Measurements from ENCODE around the gene F2R.

The F2R gene

DNA sequence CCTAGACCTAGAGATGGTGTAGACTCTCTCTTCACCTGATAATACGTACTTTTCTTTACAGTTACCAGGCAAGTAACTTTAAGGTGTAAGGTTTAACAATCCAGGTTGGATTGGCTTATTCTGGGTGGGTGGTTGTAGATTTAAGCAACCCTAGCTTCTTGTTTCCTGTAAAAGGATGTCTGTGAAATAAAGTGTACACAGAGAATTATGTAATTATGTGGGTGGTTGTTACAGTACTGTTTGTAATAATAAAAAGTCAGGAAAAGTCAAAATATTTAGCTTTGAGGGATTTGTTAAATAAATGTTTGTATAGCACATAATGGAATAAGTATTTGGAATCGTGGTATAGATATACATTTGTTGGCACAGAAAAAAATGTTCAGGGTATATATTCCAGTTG is 43.7 kb upstream of the F2R start:
- no peak overlapping the region for H3K27ac ChIP-seq (ENCODE audit: low read length)
- no peak overlapping the region for H3K4me2 ChIP-seq (ENCODE audit: low read length)
- H3K27me3 ChIP-seq (ENCODE audit: low read depth, low read length), result no peaks in the 10 kb centered on the region
- H2AFZ ChIP-seq (ENCODE audit: low read depth, low read length), result no peak overlapping the region
- H3K9me3 ChIP-seq (ENCODE audit: insufficient read depth, low read length), result no peaks in the 10 kb centered on the region
- no peaks in the 10 kb centered on the region for H3K36me3 ChIP-seq (replicated peaks; ENCODE audit: low read depth, low read length)
- H4K20me1 ChIP-seq (ENCODE audit: insufficient read depth, low read length), result no peaks in the 10 kb centered on the region
- no peak overlapping the region for H3K4me3 ChIP-seq (ENCODE audit: low read length)
- no peak overlapping the region for H3K9ac ChIP-seq (ENCODE audit: low read length)
- no peaks in the 10 kb centered on the region for H3K79me2 ChIP-seq (ENCODE audit: low read length)
- TF ChIP-seq EZH2phosphoT487 (IDR thresholded peaks at IDR 0.05; ENCODE audit: low read depth), result no peak
- TF ChIP-seq, protein P1, sequence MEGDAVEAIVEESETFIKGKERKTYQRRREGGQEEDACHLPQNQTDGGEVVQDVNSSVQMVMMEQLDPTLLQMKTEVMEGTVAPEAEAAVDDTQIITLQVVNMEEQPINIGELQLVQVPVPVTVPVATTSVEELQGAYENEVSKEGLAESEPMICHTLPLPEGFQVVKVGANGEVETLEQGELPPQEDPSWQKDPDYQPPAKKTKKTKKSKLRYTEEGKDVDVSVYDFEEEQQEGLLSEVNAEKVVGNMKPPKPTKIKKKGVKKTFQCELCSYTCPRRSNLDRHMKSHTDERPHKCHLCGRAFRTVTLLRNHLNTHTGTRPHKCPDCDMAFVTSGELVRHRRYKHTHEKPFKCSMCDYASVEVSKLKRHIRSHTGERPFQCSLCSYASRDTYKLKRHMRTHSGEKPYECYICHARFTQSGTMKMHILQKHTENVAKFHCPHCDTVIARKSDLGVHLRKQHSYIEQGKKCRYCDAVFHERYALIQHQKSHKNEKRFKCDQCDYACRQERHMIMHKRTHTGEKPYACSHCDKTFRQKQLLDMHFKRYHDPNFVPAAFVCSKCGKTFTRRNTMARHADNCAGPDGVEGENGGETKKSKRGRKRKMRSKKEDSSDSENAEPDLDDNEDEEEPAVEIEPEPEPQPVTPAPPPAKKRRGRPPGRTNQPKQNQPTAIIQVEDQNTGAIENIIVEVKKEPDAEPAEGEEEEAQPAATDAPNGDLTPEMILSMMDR (IDR thresholded peaks at IDR 0.05; ENCODE audit: low read depth, low read length), result no peak
- H3K4me1 ChIP-seq (ENCODE audit: low read length), result no peaks in the 10 kb centered on the region

DNA sequence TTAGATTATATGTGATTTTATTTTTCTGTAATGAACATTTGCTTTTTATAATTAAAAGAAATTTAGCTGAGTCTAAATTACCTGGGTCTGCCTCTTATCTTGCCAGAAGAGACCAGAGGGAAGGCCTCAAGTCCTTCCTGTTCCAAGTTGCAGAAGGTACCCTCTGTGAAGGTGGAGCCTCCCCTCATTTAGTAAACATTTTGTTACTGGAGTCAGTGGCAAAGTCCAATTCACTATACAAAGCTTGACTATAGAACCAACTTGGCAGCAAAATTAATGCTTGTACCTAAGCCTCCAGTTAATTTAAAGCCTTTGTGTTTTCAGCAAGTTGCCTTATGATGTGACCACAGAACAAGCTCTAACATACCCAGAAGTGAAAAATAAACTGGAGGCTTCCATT is 42.8 kb upstream of the F2R start:
- Histone ChIP-seq H3K27me3 (ENCODE audit: low read depth, low read length) (no peaks in the 10 kb centered on the region), H4K20me1 (ENCODE audit: insufficient read depth, low read length) (no peaks in the 10 kb centered on the region)
- TF ChIP-seq, protein P1 (IDR thresholded peaks at IDR 0.05; ENCODE audit: low read depth, low read length), result no peak
- TF ChIP-seq EZH2phosphoT487 (IDR thresholded peaks at IDR 0.05; ENCODE audit: low read depth), result no peak

DNA sequence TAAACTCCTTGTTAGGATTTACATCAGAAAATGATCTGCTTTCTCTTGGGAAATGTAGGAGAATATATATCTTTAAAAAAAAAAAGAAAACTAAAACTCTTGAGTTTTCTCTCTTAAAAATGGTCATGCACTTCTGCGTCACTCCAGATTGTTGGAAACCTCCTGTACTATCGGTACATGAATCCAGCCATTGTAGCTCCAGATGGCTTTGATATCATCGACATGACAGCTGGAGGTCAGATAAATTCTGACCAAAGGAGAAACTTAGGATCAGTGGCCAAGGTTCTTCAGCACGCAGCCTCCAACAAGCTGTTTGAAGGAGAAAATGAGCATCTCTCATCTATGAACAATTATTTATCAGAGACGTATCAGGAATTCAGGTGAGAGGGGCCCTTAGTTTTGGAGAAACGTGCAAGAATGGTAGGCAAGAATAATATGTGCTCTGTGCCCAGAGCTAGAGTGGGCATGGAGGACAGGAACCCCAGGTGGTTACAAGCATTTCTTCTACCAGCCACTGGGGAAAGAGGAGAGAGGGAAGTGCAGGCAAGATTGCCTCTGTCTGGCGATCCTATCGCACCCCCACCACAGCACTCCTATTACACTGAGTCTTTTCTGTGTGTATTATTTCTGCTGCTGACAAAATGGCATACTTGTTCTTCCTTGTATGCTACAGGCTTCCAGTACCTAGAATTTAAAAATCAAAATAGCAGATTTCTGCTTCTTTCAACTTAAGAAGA is 41.4 kb upstream of the F2R start:
- H3K9ac ChIP-seq (ENCODE audit: low read length), result no peak overlapping the region
- H4K20me1 ChIP-seq (ENCODE audit: insufficient read depth, low read length), result no peaks in the 10 kb centered on the region
- H3K4me1 ChIP-seq (ENCODE audit: low read length), result peaks cover 13% of the 10 kb centered on the region
- no peaks in the 10 kb centered on the region for H3K36me3 ChIP-seq (replicated peaks; ENCODE audit: low read depth, low read length)
- no peaks in the 10 kb centered on the region for H3K9me3 ChIP-seq (ENCODE audit: insufficient read depth, low read length)
- H3K4me2 ChIP-seq (ENCODE audit: low read length), result no peak overlapping the region
- TF ChIP-seq, protein P1 (IDR thresholded peaks at IDR 0.05; ENCODE audit: low read depth, low read length), result no peak
- no peak for TF ChIP-seq EZH2phosphoT487 (IDR thresholded peaks at IDR 0.05; ENCODE audit: low read depth)
- H2AFZ ChIP-seq (ENCODE audit: low read depth, low read length), result no peak overlapping the region
- no peak overlapping the region for H3K4me3 ChIP-seq (ENCODE audit: low read length)
- no peak overlapping the region for H3K27ac ChIP-seq (ENCODE audit: low read length)
- no peaks in the 10 kb centered on the region for H3K79me2 ChIP-seq (ENCODE audit: low read length)
- no peaks in the 10 kb centered on the region for H3K27me3 ChIP-seq (ENCODE audit: low read depth, low read length)

More for the DNA sequence above, 42.8 kb upstream of the F2R start:
- Histone ChIP-seq H3K9me3 (ENCODE audit: insufficient read depth, low read length) (no peaks in the 10 kb centered on the region), H3K36me3 (replicated peaks; ENCODE audit: low read depth, low read length) (no peaks in the 10 kb centered on the region), H3K4me3 (ENCODE audit: low read length) (no peak overlapping the region), H2AFZ (ENCODE audit: low read depth, low read length) (no peak overlapping the region), H3K9ac (ENCODE audit: low read length) (no peak overlapping the region), H3K27ac (ENCODE audit: low read length) (no peak overlapping the region), H3K4me2 (ENCODE audit: low read length) (no peak overlapping the region), H3K4me1 (ENCODE audit: low read length) (peaks cover 3% of the 10 kb centered on the region), H3K79me2 (ENCODE audit: low read length) (no peaks in the 10 kb centered on the region)

DNA sequence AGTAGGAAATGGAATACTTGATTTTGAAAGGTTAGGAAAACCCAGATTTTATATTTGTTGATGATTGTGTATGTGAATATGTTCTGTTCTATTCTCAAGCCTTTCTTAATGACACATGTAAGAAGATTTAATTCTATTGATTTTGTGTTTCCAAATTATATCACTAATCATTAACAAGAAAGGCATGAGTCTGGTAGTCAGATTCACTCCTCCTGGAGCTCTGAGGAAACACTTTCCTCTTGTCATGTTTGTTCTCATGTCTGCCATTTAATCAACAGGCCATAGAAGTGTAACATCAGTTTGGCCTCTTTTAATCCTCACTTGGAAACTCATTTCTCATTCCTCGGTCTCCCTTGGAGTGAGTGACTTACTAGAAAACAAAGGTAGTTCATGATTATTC is 40.6 kb upstream of the F2R start:
- Histone ChIP-seq H2AFZ (ENCODE audit: low read depth, low read length) (no peak overlapping the region), H3K27me3 (ENCODE audit: low read depth, low read length) (no peaks in the 10 kb centered on the region), H3K4me3 (ENCODE audit: low read length) (no peak overlapping the region), H3K9me3 (ENCODE audit: insufficient read depth, low read length) (no peaks in the 10 kb centered on the region), H3K9ac (ENCODE audit: low read length) (no peak overlapping the region), H3K4me1 (ENCODE audit: low read length) (peaks cover 13% of the 10 kb centered on the region), H4K20me1 (ENCODE audit: insufficient read depth, low read length) (no peaks in the 10 kb centered on the region), H3K36me3 (replicated peaks; ENCODE audit: low read depth, low read length) (no peaks in the 10 kb centered on the region), H3K27ac (ENCODE audit: low read length) (no peak overlapping the region), H3K4me2 (ENCODE audit: low read length) (no peak overlapping the region), H3K79me2 (ENCODE audit: low read length) (no peaks in the 10 kb centered on the region)
- no peak for TF ChIP-seq EZH2phosphoT487 (IDR thresholded peaks at IDR 0.05; ENCODE audit: low read depth)
- TF ChIP-seq, protein P1 (IDR thresholded peaks at IDR 0.05; ENCODE audit: low read depth, low read length), result no peak

All from OCI-LY3 (cell line).